DOHH2 (cell line): ENCODE data around the gene SDCCAG8.

Experiments
- CTCF ChIP-seq: fragments of 200-600 bp; sonication (generic); IDR thresholded peaks from one replicate; pipeline ENCODE4 v1.5.1; 2014; ENCODE audit warnings: antibody characterized with exemption, mild to moderate bottlenecking, low read depth, low read length; ENCODE audit not compliant: poor library complexity, severe bottlenecking
- EZH2phosphoT487 ChIP-seq: fragments of 200-600 bp; sonication (generic); IDR thresholded peaks from 2 replicates; pipeline ENCODE4 v1.6.1; 2017; ENCODE audit warnings: borderline replicate concordance, mild to moderate bottlenecking, antibody characterized with exemption, low read length, moderate library complexity, mixed read lengths

- TF ChIP-seq CTCF (no peak), EZH2phosphoT487 (no peak)
Measured at GRCh38 chr1:243454328-243454997, 198.6 kb downstream of the SDCCAG8 start.
